Breast epithelium (tissue), 3 donors: Measurements from ENCODE around the gene TMEM187.

Experiments used
- POLR2A ChIP-seq: fragments of 450-650 bp; IDR thresholded peaks from one replicate; pipeline ENCODE4 v1.6.1; 2016; ENCODE audit warnings: antibody characterized with exemption, mild to moderate bottlenecking, moderate library complexity
- TF ChIP-seq, protein P1 (sequence below), 3 donors: fragments of 450-650 bp; IDR thresholded peaks; one replicate each; pipeline ENCODE4 v1.5.1; 2016 to 2017; ENCODE audit warnings: antibody characterized with exemption in 3 of 3, mild to moderate bottlenecking in 3 of 3, moderate library complexity in 3 of 3

DNA sequence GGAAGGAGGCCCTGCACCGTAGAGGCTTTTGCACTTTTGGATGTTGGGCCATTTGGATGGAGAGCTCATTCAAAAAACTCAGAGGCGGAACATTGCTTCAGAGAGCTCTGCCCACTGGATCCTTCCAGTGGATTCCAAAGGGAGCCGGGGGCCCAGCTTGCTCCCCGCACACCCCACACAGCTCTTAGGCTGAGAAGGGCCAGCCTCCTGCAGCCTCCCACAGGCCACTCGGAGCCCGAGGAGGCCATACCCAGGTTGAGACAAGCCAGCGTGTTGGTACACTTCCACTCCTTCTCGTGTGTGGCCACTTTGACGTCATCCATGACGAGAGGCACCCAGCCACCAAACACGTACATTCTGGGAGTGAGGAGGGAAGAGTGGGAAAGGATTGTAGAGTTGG, 11.3 kb upstream of the TMEM187 start:
- TF ChIP-seq, protein P1, sequence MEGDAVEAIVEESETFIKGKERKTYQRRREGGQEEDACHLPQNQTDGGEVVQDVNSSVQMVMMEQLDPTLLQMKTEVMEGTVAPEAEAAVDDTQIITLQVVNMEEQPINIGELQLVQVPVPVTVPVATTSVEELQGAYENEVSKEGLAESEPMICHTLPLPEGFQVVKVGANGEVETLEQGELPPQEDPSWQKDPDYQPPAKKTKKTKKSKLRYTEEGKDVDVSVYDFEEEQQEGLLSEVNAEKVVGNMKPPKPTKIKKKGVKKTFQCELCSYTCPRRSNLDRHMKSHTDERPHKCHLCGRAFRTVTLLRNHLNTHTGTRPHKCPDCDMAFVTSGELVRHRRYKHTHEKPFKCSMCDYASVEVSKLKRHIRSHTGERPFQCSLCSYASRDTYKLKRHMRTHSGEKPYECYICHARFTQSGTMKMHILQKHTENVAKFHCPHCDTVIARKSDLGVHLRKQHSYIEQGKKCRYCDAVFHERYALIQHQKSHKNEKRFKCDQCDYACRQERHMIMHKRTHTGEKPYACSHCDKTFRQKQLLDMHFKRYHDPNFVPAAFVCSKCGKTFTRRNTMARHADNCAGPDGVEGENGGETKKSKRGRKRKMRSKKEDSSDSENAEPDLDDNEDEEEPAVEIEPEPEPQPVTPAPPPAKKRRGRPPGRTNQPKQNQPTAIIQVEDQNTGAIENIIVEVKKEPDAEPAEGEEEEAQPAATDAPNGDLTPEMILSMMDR (IDR thresholded peaks at IDR 0.05): no peak
- TF ChIP-seq POLR2A: no peak
